Activated CD8-positive, alpha-beta memory T cell treated with anti-CD3 and anti-CD28 coated beads for 36 hours (primary cell): Measurements from ENCODE around the gene AFG1L. TPM values are rescaled to one million over a fixed set of nuclear protein-coding genes. Genes with fewer than 3 reads are reported as not detected.

Source experiments
- CTCF ChIA-PET: fragments of 350-600 bp; sonication (Branson Sonifier 250); formaldehyde crosslinking; loops from one replicate; lab custom pipeline; 2021; ENCODE audit warnings: antibody characterized with exemption; lab: Charles Lee
- POLR2A ChIA-PET: fragments of 350-600 bp; sonication (Branson Sonifier 250); formaldehyde crosslinking; loops from one replicate; lab custom pipeline; 2021; ENCODE audit warnings: antibody characterized with exemption; lab: Charles Lee
- total RNA-seq, 2 experiments: library from RNA; stranded (reverse); gene quantifications; one replicate each; pipeline ENCODE4 v1.2.3, GENCODE V29; 2021

Gene AFG1L
- total RNA-seq, 2 experiments from 2014 or later = 5.1 TPM

- ChIA-PET POLR2A (interaction anchor here (0.6 kb wide), 1 partner anchor 216 kb away, joined by 3 read pairs; no protein-coding TSS in a partner anchor), CTCF (no interaction called here)
Observed at GRCh38 chr6:108476847-108477430, 182.1 kb downstream of the AFG1L start.

DNA sequence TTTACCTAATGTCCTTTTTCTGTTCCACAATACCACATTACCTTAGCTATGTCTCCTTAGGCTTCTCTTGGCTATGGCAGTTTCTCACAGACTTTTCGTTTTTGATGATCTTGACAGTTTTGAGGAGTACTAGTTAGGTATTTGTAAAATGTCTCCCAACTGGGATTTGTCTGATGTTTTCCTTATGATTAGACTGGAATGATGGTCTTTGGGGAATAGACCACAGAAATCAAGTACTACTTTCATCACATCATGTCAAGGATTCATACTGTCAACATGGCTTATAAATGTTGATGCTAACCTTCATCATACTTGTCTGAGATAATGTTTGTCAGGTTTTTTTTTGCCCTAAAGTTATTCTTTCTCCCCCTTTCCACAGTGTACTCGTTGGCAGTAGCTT is 187.7 kb downstream of the AFG1L start:
- POLR2A ChIA-PET = no interaction called here
- CTCF ChIA-PET = no interaction called here

- POLR2A ChIA-PET = no interaction called here
- CTCF ChIA-PET = no interaction called here
Observed at GRCh38 chr6:108484016-108484415, 189.2 kb downstream of the AFG1L start.

DNA sequence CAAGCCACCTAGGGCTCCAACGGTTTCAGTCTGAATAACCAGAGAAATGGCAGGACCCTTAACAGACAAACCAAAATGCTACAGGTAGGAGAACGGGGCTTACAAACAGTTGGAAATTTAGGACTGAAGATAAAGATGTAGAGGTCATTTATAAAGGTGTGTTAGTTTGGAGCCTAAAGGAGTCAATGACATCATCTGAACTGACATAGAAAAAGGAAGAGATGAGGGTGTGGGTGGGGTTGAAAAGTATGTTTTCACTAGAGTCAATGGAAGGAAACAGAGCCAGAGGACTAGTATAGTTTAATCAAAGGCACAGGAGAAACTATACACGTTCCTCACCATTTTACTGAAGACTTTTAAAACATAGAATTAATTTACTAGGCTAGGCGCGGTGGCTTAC is 194.8 kb downstream of the AFG1L start:
- ChIA-PET POLR2A (no interaction called here), CTCF (no interaction called here)

DNA sequence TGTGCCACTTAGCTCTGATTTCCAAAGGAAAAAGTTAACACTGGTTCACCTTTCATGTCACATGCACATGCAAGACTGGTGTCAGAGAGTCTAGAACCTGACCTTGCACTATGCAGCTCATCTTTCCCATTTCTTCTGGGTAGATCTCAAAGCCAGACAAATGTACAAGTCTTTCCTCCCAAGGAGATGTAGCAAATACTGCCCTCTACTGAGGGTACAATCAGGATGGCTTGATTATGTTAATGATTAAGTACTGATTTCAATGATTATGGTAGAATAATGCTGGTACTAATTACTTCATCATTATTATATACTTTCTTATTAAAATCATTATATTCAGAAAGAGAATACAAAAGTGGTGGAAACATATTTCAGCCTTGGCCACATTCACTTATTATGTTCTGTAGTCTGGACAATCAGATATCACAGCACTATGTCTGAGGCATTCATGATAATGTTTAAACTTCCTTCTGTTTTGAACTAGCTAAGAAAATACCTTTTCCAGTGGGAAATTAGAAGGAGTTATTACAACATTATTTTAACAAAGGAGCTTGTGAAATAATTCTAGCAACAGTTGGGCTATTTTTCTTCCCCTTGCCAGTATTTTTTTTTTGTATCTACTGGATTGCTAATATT is 197.4 kb downstream of the AFG1L start:
- ChIA-PET CTCF (interaction anchor here (0.6 to 1.5 kb wide), 7 partner anchors 31 to 411 kb away, joined by 3 to 4 read pairs (median 3); no protein-coding TSS in a partner anchor), POLR2A (no interaction called here)

DNA sequence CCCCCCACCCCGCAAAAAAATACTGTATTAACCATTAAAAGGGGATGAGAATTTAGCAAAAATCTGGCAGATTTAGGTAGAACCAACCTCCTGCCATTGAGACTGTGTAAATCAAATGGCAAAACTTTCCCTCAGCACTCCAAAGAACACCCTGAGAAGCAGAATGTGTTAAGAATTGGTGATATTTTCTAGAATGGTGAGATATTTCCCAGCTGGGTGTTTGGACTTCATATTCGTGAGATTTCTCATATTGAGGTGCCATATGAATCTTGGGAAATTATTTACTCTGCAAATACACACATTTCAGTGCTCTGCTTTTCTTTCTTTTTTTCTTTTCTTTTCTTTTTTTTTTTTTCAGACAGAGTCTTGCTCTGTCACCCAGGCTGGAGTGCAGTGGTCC is 199.6 kb downstream of the AFG1L start:
- ChIA-PET CTCF (interaction anchor here (0.7 kb wide), 1 partner anchor 66 kb away, joined by 5 read pairs; no protein-coding TSS in a partner anchor), POLR2A (interaction anchor here (0.7 kb wide), 1 partner anchor 703 kb away, joined by 6 read pairs; no protein-coding TSS in a partner anchor)

DNA sequence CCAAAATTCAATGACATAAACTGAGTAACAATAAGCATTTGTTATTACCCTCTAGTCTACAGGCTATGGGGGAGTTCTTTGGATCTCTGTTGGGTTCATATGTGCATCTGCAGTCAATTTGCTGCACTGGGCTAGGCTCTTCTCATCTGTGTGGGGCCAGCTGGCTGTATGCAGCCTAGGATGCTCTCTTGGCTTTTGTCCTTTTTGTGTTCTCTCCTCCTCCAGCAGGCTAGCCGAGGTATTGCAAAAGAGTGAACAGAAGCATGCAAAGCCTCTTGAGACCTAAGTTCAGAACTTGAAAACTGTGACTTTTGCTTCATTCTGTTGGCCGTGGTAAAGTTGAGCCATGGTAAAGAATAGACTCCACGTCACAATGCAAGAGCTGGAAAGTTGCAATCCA is 203.0 kb downstream of the AFG1L start:
- ChIA-PET CTCF (interaction anchor here (0.7 kb wide), 1 partner anchor 39 kb away, joined by 3 read pairs; no protein-coding TSS in a partner anchor), POLR2A (no interaction called here)

DNA sequence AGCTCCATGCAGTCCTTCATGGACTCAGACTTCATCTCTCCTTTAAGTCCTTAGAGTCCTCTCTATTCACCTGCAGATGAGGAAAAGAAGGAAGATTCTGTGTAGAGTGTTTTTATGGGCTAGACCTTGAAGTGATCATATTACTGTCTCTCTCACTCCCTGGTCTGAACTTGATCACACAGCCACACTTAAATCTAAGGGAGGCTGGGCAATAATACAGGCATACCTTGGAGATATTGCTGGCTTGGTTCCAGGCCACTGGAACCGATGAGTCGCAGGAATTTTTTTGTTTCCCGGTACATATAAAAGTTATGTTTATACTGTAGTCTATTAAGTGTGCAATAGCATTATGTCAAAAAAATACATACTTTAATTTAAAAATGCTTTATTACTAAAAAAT is 206.7 kb downstream of the AFG1L start:
- POLR2A ChIA-PET = no interaction called here
- CTCF ChIA-PET = no interaction called here

DNA sequence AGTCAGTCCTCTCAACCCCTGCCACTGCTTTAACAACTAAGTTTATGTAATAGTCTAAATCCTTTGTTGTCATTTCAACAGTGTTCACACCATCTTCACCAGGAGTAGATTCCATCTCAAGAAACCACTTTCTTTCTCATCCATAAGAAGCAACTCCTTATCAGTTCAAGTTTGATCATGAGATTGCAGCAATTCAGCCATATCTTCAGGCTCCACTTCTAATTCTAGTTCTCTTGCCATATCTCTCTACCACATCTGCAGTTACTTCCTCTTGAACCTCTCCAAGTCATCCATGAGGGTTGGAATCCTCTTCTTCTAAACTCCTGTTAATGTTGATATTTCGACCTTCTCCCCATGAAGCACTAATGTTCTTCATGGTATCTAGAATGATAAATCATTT is 208.0 kb downstream of the AFG1L start:
- CTCF ChIA-PET = no interaction called here
- POLR2A ChIA-PET = no interaction called here

DNA sequence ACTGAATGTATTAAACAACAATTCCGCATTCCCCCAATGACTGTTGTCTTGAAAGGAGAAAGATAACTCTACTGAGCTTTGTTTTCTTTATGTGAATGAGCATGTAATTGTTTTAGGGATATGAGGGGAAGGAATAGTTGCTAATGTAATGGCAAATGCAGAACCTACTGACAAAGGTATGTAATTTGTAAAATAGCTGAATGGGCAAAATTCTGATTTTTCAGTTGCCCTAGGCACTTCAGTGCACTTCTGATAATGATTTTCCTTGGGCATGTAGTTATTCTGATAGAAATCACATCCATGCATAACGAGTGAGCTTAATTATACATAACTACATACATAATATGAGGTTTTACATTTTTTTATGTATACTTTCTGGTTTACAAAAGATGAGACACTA is 212.5 kb downstream of the AFG1L start:
- POLR2A ChIA-PET = no interaction called here
- CTCF ChIA-PET = no interaction called here

- POLR2A ChIA-PET = no interaction called here
- CTCF ChIA-PET = interaction anchor here (1.2 kb wide), 1 partner anchor 12 kb away, joined by 3 read pairs; no protein-coding TSS in a partner anchor
Observed at GRCh38 chr6:108510461-108511319, 215.8 kb downstream of the AFG1L start.

DNA sequence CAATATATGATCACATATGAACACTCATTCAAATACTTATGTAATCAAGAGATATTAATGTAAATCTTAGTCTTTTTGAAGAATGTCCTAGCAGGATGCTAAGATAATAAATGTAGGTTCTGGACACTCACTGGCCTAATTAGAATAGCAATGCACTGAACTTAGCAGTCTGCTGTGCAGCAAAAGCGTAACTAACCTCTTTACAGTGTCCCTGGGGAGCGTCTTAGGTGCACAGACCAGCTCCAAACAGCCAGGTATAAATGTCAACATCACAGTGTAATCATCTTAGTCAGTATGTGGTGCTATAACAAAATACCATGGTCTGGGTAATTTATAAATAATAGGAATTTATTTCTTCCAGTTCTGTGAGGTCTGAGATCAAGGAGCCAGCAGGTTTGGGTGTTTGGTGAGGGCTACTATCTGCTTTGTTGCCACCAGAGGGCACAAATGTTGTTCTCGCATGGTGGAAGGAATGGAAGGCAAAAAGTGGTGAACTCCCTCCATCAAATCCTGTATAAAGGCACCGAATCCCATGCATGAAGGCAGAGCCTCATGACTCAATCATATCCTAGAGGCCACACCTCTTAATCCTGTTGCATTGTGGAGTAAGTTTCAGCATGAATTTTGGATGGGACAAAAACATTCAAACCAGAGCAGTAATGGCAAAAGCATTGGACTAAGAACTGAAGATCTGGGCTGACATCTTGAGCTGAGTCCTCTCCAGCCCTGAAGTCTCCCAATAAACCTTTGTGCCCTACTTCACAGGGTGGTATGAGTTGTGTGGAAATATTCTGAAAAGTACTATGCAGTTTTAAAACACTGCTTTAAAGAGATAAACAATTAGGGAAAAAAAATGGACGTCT is 224.1 kb downstream of the AFG1L start:
- POLR2A ChIA-PET = interaction anchor here (0.6 kb wide), 3 partner anchors 224 to 399 kb away, joined by 3 to 5 read pairs (median 3); partner anchors contain the start of gene AFG1L
- CTCF ChIA-PET = no interaction called here

GRCh38 chr6:108521616-108522107 is 226.8 kb downstream of the AFG1L start:
- ChIA-PET POLR2A (no interaction called here), CTCF (interaction anchor here (1.1 kb wide), 1 partner anchor 10 kb away, joined by 3 read pairs; no protein-coding TSS in a partner anchor)

- POLR2A ChIA-PET = no interaction called here
- CTCF ChIA-PET = interaction anchor here (1.0 to 1.2 kb wide), 2 partner anchors 11 to 32 kb away, joined by 3 read pairs; no protein-coding TSS in a partner anchor
Observed at GRCh38 chr6:108523697-108524096, 228.8 kb downstream of the AFG1L start.

DNA sequence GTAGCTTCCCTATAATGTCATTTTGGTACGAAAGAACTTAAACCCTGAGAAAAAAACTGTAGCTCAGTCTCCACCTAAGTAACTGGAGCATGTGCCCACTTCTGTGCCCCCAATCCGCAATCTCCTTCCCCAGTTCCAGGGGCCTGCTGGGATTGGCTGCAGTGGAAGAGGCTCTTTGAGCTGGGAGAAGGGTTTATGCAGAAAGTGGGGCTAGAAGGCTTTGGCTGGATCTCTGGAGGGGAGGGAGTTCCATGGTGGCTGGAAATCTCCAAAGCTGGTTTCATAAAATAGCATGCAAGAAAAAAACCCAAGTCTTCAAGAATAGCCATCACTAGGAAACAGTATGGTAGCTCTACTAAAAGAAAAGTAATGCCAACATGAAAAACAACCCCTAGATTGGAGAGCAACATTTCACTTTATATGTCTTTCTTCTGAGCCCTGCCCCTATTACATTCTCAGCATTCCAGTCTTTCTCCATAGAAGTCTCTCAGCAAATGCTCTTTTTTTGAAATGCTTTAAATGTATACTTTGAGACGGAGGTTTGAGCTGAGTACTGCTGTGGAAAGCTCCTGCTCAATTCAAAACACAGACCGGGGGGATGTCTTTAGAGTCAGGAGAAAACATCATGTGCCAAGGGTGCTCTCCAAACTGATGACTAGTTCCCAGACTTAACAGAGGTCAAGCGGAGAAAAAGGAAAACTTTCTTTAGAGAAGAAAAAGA is 229.8 kb downstream of the AFG1L start:
- CTCF ChIA-PET = interaction anchor here (1.2 kb wide), 1 partner anchor 10 kb away, joined by 3 read pairs; no protein-coding TSS in a partner anchor
- POLR2A ChIA-PET = interaction anchor here (0.6 kb wide), 1 partner anchor 620 kb away, joined by 3 read pairs; no protein-coding TSS in a partner anchor

GRCh38 chr6:108526739-108527174 is 231.9 kb downstream of the AFG1L start:
- ChIA-PET POLR2A (no interaction called here), CTCF (no interaction called here)

DNA sequence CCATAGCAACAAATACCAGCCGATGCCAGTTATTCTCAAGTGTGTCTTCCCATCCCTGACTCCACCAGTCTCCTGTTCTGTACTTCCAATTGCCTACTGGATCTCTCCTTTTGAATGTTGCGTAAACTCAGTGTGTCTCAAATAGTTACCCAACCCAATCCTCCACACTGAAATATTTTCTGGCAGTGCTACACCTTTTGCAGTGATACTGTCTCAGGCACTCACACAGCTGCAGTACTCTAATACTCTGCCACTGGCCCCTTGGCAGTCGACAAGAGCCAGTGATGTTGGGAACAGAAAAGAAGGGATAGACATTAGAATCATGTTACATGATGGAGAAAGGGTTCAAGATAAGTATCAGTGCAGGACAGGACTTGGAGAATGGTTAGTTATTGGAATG is 234.0 kb downstream of the AFG1L start:
- CTCF ChIA-PET = no interaction called here

DNA sequence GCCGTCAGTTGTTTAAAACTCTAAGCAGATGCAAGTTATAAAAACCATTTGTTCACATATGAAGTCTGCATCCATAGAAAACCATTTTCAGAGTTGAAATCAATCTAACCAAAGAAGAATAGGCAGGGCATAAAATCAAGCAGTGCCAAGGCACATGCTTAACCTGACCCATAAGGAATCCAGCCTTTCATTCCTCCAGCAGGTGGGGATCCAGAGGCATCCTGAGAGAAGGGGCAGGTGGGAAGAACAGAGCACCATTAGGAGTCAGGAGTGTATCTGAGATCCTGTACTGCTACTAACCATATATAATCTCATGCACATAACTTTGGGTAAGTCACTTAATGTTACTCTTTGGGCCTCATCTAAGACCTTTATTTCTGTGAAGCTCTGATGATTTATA is 236.5 kb downstream of the AFG1L start:
- ChIA-PET POLR2A (no interaction called here), CTCF (no interaction called here)

More for the DNA sequence above, 234.0 kb downstream of the AFG1L start:
- POLR2A ChIA-PET = no interaction called here
